HG03442 (cell line): ENCODE results near the gene THUMPD3.

ENCODE experiments used
- ATAC-seq: cut with Tn5 transposase; IDR thresholded peaks from one replicate; pipeline ENCODE4 v1.9.1; 2021; ENCODE audit warnings: mild to moderate bottlenecking, moderate library complexity; ENCODE audit not compliant: unreplicated experiment

Gene THUMPD3

GRCh38 chr3:9362731-9363530, at the start of gene THUMPD3:
TSS of gene THUMPD3 (plus strand) at chr3:9363054. CDS start at chr3:9365069, 2,015 bp downstream.
- peak; percentile 97 for ATAC-seq

- ATAC-seq, result no peak
Observed at GRCh38 chr3:9314796-9315195, 48.1 kb upstream of the THUMPD3 start.

- no peak for ATAC-seq
Observed at GRCh38 chr3:9316881-9317361, 45.9 kb upstream of the THUMPD3 start.

GRCh38 chr3:9322780-9323179, 40.1 kb upstream of the THUMPD3 start:
- no peak for ATAC-seq

GRCh38 chr3:9324944-9325343, 37.9 kb upstream of the THUMPD3 start:
- no peak for ATAC-seq

GRCh38 chr3:9327578-9327977, 35.3 kb upstream of the THUMPD3 start:
- ATAC-seq, result no peak

GRCh38 chr3:9330166-9330703, 32.6 kb upstream of the THUMPD3 start:
- no peak for ATAC-seq

GRCh38 chr3:9331171-9331570, 31.7 kb upstream of the THUMPD3 start:
- ATAC-seq, result no peak

- no peak for ATAC-seq
Observed at GRCh38 chr3:9332250-9333030, 30.4 kb upstream of the THUMPD3 start.

- no peak for ATAC-seq
Observed at GRCh38 chr3:9339761-9340471, 22.9 kb upstream of the THUMPD3 start.

GRCh38 chr3:9340472-9340902, 22.4 kb upstream of the THUMPD3 start:
- ATAC-seq, result no peak

GRCh38 chr3:9342696-9343095, 20.2 kb upstream of the THUMPD3 start:
- no peak for ATAC-seq

GRCh38 chr3:9343115-9343514, 19.7 kb upstream of the THUMPD3 start:
- ATAC-seq, result no peak

GRCh38 chr3:9345041-9345440, 17.8 kb upstream of the THUMPD3 start:
- no peak for ATAC-seq

GRCh38 chr3:9346141-9346540, 16.7 kb upstream of the THUMPD3 start:
- ATAC-seq, result no peak

- no peak for ATAC-seq
Observed at GRCh38 chr3:9347081-9347480, 15.8 kb upstream of the THUMPD3 start.

- no peak for ATAC-seq
Observed at GRCh38 chr3:9347887-9348286, 15.0 kb upstream of the THUMPD3 start.

GRCh38 chr3:9349321-9350117, 13.3 kb upstream of the THUMPD3 start:
- no peak for ATAC-seq

GRCh38 chr3:9351709-9352126, 11.1 kb upstream of the THUMPD3 start:
- no peak for ATAC-seq
